Thoracic aorta (tissue), 2 donors: ENCODE data around the gene BPIFB6. TPM values are rescaled to one million over a fixed set of nuclear protein-coding genes. Genes with fewer than 3 reads are reported as not detected.

Experiments used
- ATAC-seq: fragments of 150-250 bp; one replicate; pipeline ENCODE4 v1.8.0; 2017; ENCODE audit warnings: low read depth; ENCODE audit not compliant: insufficient number of reproducible peaks, low FRiP score
- DNase-seq: peaks from one replicate; pipeline ENCODE4 v3.0.0-alpha.2; 2020; ENCODE audit warnings: low spot score
- H3K27ac ChIP-seq, 2 donors: fragments of 200-600 bp; sonication (generic); 1 replicate in 1 of 2; 2 replicates in 1 of 2; pipeline ENCODE4 v1.5.1; 2016; ENCODE audit warnings: mild to moderate bottlenecking in 2 of 2, moderate library complexity in 2 of 2
- H3K27me3 ChIP-seq: fragments of 200-600 bp; sonication (generic); replicated peaks from 2 replicates; pipeline ENCODE4 v1.6.0; 2016; ENCODE audit warnings: mild to moderate bottlenecking; ENCODE audit not compliant: insufficient read depth
- H3K36me3 ChIP-seq: fragments of 200-600 bp; sonication (generic); one replicate; pipeline ENCODE4 v1.5.1; 2016
- H3K4me1 ChIP-seq, 2 donors: fragments of 200-600 bp; sonication (generic); 1 replicate in 1 of 2; 2 replicates in 1 of 2; pipeline versions ENCODE4 v1.5.1 to v1.6.0; 2016; ENCODE audit warnings: low read depth in 2 of 2, mild to moderate bottlenecking in 1 of 2; ENCODE audit not compliant: control insufficient read depth in 1 of 2
- H3K4me3 ChIP-seq: fragments of 200-600 bp; sonication (generic); 2 replicates; pipeline ENCODE4 v1.5.1; 2016; ENCODE audit warnings: mild to moderate bottlenecking
- H3K9me3 ChIP-seq: fragments of 200-600 bp; sonication (generic); 2 replicates; pipeline ENCODE4 v1.5.1; 2016
- total RNA-seq, 2 donors: library from RNA; depleted of rRNA; stranded (reverse); fragments of >200 nt; gene quantifications; one replicate each; pipeline versions ENCODE4 v1.1.0 to v1.2.3, GENCODE V29; 2016
- TF ChIP-seq, protein P1 (sequence below): fragments of 200-600 bp; sonication (generic); IDR thresholded peaks from one replicate; pipeline ENCODE4 v1.5.1; 2019; ENCODE audit warnings: antibody characterized with exemption

Gene BPIFB6
- total RNA-seq, 2 donors from 2014 or later: not detected

DNA sequence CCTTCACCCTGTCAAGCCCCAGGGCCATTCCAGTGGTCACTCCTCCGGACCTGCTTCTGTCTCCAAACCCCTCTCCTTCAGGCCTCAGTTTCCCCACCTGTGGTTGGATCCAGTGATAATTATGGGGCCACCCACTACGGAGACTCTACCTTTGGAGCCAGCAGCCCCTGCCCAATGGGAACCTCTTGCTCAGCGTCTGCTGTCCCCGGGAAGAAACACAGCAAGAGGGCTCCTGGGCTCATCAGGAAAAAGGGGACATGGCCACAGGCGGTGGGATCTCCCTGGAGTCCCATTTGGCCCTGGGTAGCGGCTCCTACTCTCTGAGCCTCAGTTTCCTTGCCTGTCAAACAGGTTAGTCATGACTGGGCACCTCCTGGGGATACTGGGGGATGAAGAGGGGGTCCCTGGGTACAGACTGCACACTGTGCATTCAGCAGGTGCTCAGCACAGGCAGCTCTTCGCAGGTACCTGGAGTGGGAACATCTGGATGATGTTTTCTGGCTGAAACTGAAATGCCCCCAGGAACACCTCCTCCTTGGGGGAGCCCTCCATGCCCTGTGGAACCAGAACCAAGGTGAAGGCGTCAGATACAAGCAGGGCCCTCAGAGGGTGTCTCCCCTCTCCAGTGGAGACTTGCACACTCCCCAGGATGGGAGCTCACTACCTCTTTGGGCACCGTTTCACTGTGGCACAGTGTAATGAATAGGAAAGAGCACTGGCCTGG is 46.7 kb upstream of the BPIFB6 start:
- no peaks in the 10 kb centered on the region for H3K27me3 ChIP-seq
- no peaks in the 10 kb centered on the region for H3K9me3 ChIP-seq
- DNase-seq (no peak), ATAC-seq (no peak)
- no peaks in the 10 kb centered on the region for H3K4me1 ChIP-seq
- no peaks in the 10 kb centered on the region for H3K36me3 ChIP-seq
- H3K4me3 ChIP-seq: no peak overlapping the region
- TF ChIP-seq, protein P1, sequence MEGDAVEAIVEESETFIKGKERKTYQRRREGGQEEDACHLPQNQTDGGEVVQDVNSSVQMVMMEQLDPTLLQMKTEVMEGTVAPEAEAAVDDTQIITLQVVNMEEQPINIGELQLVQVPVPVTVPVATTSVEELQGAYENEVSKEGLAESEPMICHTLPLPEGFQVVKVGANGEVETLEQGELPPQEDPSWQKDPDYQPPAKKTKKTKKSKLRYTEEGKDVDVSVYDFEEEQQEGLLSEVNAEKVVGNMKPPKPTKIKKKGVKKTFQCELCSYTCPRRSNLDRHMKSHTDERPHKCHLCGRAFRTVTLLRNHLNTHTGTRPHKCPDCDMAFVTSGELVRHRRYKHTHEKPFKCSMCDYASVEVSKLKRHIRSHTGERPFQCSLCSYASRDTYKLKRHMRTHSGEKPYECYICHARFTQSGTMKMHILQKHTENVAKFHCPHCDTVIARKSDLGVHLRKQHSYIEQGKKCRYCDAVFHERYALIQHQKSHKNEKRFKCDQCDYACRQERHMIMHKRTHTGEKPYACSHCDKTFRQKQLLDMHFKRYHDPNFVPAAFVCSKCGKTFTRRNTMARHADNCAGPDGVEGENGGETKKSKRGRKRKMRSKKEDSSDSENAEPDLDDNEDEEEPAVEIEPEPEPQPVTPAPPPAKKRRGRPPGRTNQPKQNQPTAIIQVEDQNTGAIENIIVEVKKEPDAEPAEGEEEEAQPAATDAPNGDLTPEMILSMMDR: no peak
- H3K27ac ChIP-seq: no peak overlapping the region

DNA sequence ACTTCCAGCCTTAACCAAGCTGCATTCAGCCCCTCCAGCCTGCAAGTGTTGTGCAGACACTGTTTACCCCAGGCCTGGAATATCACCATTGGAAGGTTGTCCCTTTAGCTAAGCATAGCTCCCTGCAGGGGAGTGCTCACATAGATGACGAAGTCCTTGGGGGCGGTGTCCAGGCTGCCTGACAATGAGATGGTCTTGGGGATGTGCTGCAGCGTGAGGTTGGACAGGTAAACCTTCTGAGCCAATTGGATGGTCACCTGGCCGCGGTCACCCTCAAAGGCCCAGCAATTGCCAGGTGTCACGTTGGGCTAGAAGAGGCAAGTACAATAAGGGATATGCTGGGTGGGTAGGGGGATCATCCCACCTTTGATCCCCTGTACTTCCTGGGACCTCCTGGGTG is 45.9 kb upstream of the BPIFB6 start:
- Histone ChIP-seq H3K4me1 (no peaks in the 10 kb centered on the region), H3K27me3 (no peaks in the 10 kb centered on the region), H3K4me3 (no peak overlapping the region), H3K36me3 (no peaks in the 10 kb centered on the region), H3K9me3 (no peaks in the 10 kb centered on the region), H3K27ac (no peak overlapping the region)
- ATAC-seq (no peak), DNase-seq (no peak)
- TF ChIP-seq, protein P1: no peak

DNA sequence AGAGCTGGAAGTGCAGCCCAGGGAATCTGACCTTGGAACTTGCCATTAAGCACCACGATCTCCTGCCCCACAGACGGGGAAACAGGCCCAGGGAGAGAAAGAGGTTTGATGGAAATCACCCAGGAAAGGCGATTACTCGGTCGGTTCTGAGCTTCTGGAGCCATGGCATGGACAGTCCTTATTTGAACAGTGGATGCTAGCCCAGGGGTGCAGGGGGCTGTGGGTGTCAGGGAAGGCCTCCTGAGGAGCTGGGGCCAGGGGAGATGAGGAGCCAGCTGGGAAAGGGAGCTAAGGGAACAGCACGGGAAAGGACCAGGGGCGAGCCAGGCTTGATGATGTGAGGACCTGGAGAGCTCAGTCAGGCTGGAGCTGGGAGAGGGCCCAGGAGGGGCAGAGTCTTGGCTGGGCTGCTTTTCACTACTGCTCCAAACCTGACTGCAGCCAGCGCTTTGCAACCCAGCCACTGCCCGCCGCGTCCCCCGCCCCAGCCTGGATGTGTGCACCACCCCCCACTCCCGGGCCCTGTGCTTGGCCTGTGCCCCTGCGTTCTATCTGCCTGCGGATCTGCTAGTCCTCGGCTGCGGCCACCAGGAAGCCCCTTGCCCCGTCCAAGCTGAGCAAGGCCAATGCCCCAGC is 45.0 kb upstream of the BPIFB6 start:
- H3K27me3 ChIP-seq: no peaks in the 10 kb centered on the region
- no peak overlapping the region for H3K4me3 ChIP-seq
- no peak for DNase-seq
- H3K9me3 ChIP-seq: no peaks in the 10 kb centered on the region
- ATAC-seq: no peak
- TF ChIP-seq, protein P1: no peak
- no peaks in the 10 kb centered on the region for H3K36me3 ChIP-seq
- no peaks in the 10 kb centered on the region for H3K4me1 ChIP-seq
- H3K27ac ChIP-seq: no peak overlapping the region

DNA sequence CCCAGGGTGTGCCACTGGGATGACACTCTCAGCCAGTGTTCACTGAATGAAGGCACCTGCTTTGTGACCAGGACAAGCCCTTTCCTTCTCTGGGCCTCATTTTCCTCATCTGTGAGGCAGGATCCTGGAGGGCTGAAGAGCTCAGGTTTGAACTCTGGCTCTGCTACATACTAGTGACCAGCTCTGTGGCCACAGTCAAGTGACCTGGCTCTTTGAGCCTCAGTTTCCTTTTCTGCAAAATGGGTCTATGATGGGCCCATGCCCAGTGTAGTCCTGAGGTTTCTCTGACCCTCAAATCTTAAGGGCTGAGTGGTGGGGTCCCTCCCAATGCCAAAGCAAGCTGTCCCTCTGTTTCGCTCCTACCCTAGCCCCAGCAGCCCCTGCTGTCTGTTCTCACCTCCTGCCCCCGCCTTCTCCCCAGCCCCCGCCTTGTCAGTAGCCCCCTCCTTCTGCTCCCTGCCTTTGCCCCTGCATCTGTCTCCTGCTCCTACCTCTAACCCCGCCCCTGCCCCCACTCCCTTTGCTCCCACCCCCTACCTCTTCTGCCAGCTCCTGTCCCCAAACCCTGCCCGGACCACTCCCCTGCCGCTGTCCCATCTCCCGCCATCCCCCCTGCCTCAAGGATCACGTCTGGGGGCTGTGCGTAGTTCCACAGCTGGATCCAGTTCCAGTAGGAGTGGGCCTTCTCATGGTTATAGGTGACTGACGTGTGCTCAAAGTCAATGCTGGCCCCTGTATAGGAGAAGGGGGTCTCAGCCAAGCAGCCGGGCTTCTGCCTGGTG is 44.2 kb upstream of the BPIFB6 start:
- Histone ChIP-seq H3K9me3 (no peaks in the 10 kb centered on the region), H3K27me3 (no peaks in the 10 kb centered on the region), H3K27ac (no peak overlapping the region), H3K4me1 (no peaks in the 10 kb centered on the region), H3K4me3 (no peak overlapping the region), H3K36me3 (no peaks in the 10 kb centered on the region)
- ATAC-seq (no peak), DNase-seq (no peak)
- TF ChIP-seq, protein P1: no peak

DNA sequence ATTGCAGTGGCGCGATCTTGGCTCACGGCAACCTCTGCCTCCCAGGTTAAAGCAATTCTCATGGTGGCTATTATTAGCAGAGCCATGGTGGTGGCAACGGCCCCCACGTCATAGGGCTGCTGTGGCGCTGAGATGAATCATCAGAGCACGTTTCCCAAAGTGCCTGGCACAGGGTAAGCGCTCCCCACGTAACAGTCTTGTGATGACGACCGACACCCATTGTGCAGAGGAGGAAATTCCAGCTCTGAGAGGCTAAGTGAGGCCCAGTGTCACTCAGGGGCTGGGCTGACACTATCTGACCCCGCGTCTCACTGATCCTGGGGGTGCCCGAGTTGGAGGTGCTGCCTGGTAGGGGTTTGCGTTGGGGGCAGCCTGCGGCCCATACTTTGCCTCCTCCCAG is 43.4 kb upstream of the BPIFB6 start:
- H3K4me1 ChIP-seq: no peaks in the 10 kb centered on the region
- no peaks in the 10 kb centered on the region for H3K9me3 ChIP-seq
- no peaks in the 10 kb centered on the region for H3K27me3 ChIP-seq
- no peak overlapping the region for H3K27ac ChIP-seq
- no peak for ATAC-seq
- no peak for DNase-seq
- no peak overlapping the region for H3K4me3 ChIP-seq
- TF ChIP-seq, protein P1: no peak
- H3K36me3 ChIP-seq: no peaks in the 10 kb centered on the region
